Measurements from ENCODE around the gene SH2D5.
"Not testable (repeated sequence)": the region's sequence is repeated elsewhere in the genome, so short reads cannot be mapped to it uniquely, and the experiment has no call there.

Gene SH2D5

GRCh38 chr1:20695515-20695914, 37.0 kb downstream of the SH2D5 start:
- no peak for DNase-seq (ENCODE audit: low spot score)

- no peak for DNase-seq (ENCODE audit: low spot score)
These were observed 38.9 kb downstream of the SH2D5 start for GRCh38 chr1:20693623-20694022.

- no peak for DNase-seq (ENCODE audit: low spot score)
These were observed 40.6 kb downstream of the SH2D5 start for GRCh38 chr1:20691872-20692271.

GRCh38 chr1:20689645-20690056, 42.9 kb downstream of the SH2D5 start:
- DNase-seq (ENCODE audit: low spot score), result no peak

GRCh38 chr1:20686883-20687725, 45.4 kb downstream of the SH2D5 start:
- DNase-seq (ENCODE audit: low spot score), result no peak

GRCh38 chr1:20685741-20686140, 46.8 kb downstream of the SH2D5 start:
- no peak for DNase-seq (ENCODE audit: low spot score)

GRCh38 chr1:20685099-20685662, 47.3 kb downstream of the SH2D5 start:
- DNase-seq (ENCODE audit: low spot score), result no peak

- DNase-seq (ENCODE audit: low spot score), result no peak
These were observed 47.9 kb downstream of the SH2D5 start for GRCh38 chr1:20684651-20685050.

- no peak for DNase-seq (ENCODE audit: low spot score)
These were observed 48.4 kb downstream of the SH2D5 start for GRCh38 chr1:20684050-20684620.

- DNase-seq (ENCODE audit: low spot score), result no peak
These were observed 48.9 kb downstream of the SH2D5 start for GRCh38 chr1:20683614-20684013.

- DNase-seq (ENCODE audit: low spot score), result no peak
These were observed 49.8 kb downstream of the SH2D5 start for GRCh38 chr1:20682571-20683236.

- no peak for DNase-seq (ENCODE audit: low spot score)
These were observed 50.5 kb downstream of the SH2D5 start for GRCh38 chr1:20681999-20682398.

GRCh38 chr1:20680269-20680668, 52.2 kb downstream of the SH2D5 start:
- no peak for DNase-seq (ENCODE audit: low spot score)

- no peak for DNase-seq (ENCODE audit: low spot score)
These were observed 53.9 kb downstream of the SH2D5 start for GRCh38 chr1:20678599-20678998.

GRCh38 chr1:20673626-20674025, 58.9 kb downstream of the SH2D5 start:
- DNase-seq (ENCODE audit: low spot score), result not testable (repeated sequence)

- no peak for DNase-seq (ENCODE audit: low spot score)
These were observed 60.3 kb downstream of the SH2D5 start for GRCh38 chr1:20672265-20672632.

- DNase-seq (ENCODE audit: low spot score), result no peak
These were observed 61.6 kb downstream of the SH2D5 start for GRCh38 chr1:20670936-20671335.
